Endothelial cell of coronary artery (primary cell): ENCODE measurements around the gene FMN1. TPM values are rescaled to one million over a fixed set of nuclear protein-coding genes. Genes with fewer than 3 reads are reported as not detected.

Experiments
- total RNA-seq: library from RNA; depleted of rRNA; stranded (reverse); fragments of >200 nt; gene quantifications from 2 replicates; pipeline ENCODE4 v1.2.3, GENCODE V29; 2014

Gene FMN1
- total RNA-seq: 0.56 TPM in 1 of 2 replicates, not detected in the other

GRCh38 chr15:33194704-33195670 is at the start of gene FMN1:
Gene FMN1, minus strand, starts transcription at chr15:33194714. Its CDS starts 39,800 bp downstream, at chr15:33154914.

GRCh38 chr15:32717426-32718226 is 476.9 kb downstream of the FMN1 start, which contains the start of gene GREM1:
Gene GREM1, plus strand, starts transcription at chr15:32718004. Its CDS starts 12,687 bp downstream, at chr15:32730691.

Other genes with a start within 250 kb of the FMN1 start
- gene RYR3, start 116.3 kb upstream of the FMN1 start, total RNA-seq: under 0.01 TPM in 1 of 2 replicates, not detected in the other